A673 (cell line): ENCODE data around the gene PLXDC2. TPM values are rescaled to one million over a fixed set of nuclear protein-coding genes. Genes with fewer than 3 reads are reported as not detected.

Source experiments
- BruUV-seq: library from RNA; stranded (reverse); fragments of 400-500 nt; replicated peaks from 2 replicates; lab custom pipeline; 2021; lab: Mats Ljungman, UMichigan
- CTCF ChIA-PET: fragments of 300-600 bp; sonication (Branson Sonifier 250); formaldehyde crosslinking; loops from one replicate; lab custom pipeline; 2022; ENCODE audit warnings: antibody characterized with exemption; lab: Charles Lee
- POLR2A ChIA-PET: fragments of 300-600 bp; sonication (Branson Sonifier 250); formaldehyde crosslinking; loops from one replicate; lab custom pipeline; 2022; ENCODE audit warnings: antibody characterized with exemption; ENCODE audit not compliant: low non-redundant PET; lab: Charles Lee
- DNase-seq: peaks from one replicate; pipeline ENCODE4 v3.0.0-alpha.2; 2015; ENCODE audit warnings: low spot score
- H3K27ac ChIP-seq: fragments of 200-600 bp; sonication (generic); 2 replicates; pipeline ENCODE4 v1.5.1; 2016; ENCODE audit warnings: mixed run types, low read depth, mild to moderate bottlenecking, mixed read lengths, antibody characterized with exemption, low read length; ENCODE audit not compliant: poor library complexity, severe bottlenecking
- H3K27me3 ChIP-seq: fragments of 200-600 bp; sonication (generic); replicated peaks from 2 replicates; pipeline ENCODE4 v1.6.1; 2017; ENCODE audit warnings: mixed run types, low read depth, mild to moderate bottlenecking, mixed read lengths, antibody characterized with exemption, low read length; ENCODE audit not compliant: insufficient read depth, poor library complexity
- H3K36me3 ChIP-seq: fragments of 200-600 bp; sonication (generic); 2 replicates; pipeline ENCODE4 v1.6.1; 2016; ENCODE audit warnings: mixed run types, mild to moderate bottlenecking, mixed read lengths, antibody characterized with exemption, low read length; ENCODE audit not compliant: insufficient read depth, poor library complexity, severe bottlenecking
- H3K4me1 ChIP-seq: fragments of 200-600 bp; sonication (generic); 2 replicates; pipeline ENCODE4 v1.6.1; 2017; ENCODE audit warnings: mixed run types, mild to moderate bottlenecking, mixed read lengths, antibody characterized with exemption, low read length; ENCODE audit not compliant: insufficient read depth, poor library complexity, severe bottlenecking
- H3K4me3 ChIP-seq: fragments of 200-600 bp; sonication (generic); 2 replicates; pipeline ENCODE4 v1.5.1; 2016; ENCODE audit warnings: low read depth, mixed run types, mild to moderate bottlenecking, mixed read lengths, low read length; ENCODE audit not compliant: poor library complexity, severe bottlenecking
- H3K9me3 ChIP-seq: fragments of 200-600 bp; sonication (generic); 2 replicates; pipeline ENCODE4 v1.6.1; 2016; ENCODE audit warnings: mixed run types, low read depth, mild to moderate bottlenecking, mixed read lengths, antibody characterized with exemption, low read length; ENCODE audit not compliant: poor library complexity, severe bottlenecking
- CTCF ChIP-seq: fragments of 300-800, 200-600 bp; sonication (generic); conservative IDR thresholded peaks from 2 replicates; pipeline ENCODE4 v1.5.1; 2017; ENCODE audit warnings: low read depth, mild to moderate bottlenecking, antibody characterized with exemption, low read length, moderate library complexity, mixed read lengths
- EZH2 ChIP-seq: fragments of 200-600 bp; sonication (generic); IDR thresholded peaks from 2 replicates; pipeline ENCODE4 v1.6.1; 2017; ENCODE audit warnings: borderline replicate concordance, low read depth, mild to moderate bottlenecking, mixed read lengths, antibody characterized with exemption, low read length; ENCODE audit not compliant: poor library complexity, severe bottlenecking
- intact Hi-C: fragments of 100-400 bp; cut with micrococcal nuclease; formaldehyde crosslinking; loops from one replicate; pipeline ENCODE4 v1.10.0; 2022; ENCODE audit not compliant: unreplicated experiment
- total RNA-seq: library from RNA; stranded (reverse); gene quantifications from 2 replicates; pipeline ENCODE4 v1.2.3, GENCODE V29; 2021

The PLXDC2 gene
- total RNA-seq, 1 experiment from 2014 or later = 74.8 TPM

DNA sequence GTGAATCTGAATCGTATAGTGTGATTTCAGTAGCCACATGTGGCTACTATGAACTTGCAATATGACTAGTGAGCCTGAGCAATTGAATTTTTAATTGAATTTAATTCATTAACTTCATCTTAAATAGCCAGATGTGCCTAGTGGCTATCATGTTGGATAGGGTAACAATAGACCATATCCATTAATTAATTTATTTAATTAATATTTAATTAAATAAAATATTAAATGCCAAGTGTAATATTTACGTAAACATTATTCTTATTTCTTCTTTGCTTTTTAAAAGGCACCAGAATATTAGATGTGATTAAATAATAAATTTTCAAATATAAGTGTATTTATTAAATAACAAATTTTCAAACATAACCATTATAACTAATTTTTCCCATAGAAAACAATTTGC lies 354.4 kb downstream of the PLXDC2 start:
- intact Hi-C loops = no loop called here
- Histone ChIP-seq H3K27ac (no peak overlapping the region), H3K36me3 (no peaks in the 10 kb centered on the region), H3K9me3 (no peaks in the 10 kb centered on the region), H3K27me3 (no peaks in the 10 kb centered on the region), H3K4me3 (no peak overlapping the region), H3K4me1 (peaks cover 46% of the 10 kb centered on the region)
- BruUV-seq = no TSS peak
- TF ChIP-seq EZH2 = no peak
- no peak for TF ChIP-seq CTCF
- POLR2A ChIA-PET = no interaction called here
- CTCF ChIA-PET = no interaction called here
- DNase-seq = no peak

DNA sequence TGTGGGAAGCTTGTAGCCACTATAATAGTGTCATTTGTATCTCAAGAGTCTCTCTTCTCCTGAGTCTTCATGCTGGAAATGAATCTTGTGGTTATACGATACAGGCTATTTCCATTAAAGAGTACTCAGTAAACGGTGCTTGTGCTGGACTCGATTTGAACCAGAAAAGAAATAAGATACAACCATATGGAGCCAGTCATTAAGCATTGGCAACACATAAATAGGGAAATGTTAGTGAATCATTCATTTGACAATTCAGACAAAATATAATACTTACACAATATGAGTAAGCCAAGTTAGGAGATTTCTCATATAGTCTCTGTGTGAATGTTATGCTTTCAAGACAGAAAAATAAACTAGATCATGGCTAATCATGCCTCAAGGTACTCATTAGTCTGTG lies 356.8 kb downstream of the PLXDC2 start:
- DNase-seq = no peak
- Histone ChIP-seq H3K4me1 (peaks cover 28% of the 10 kb centered on the region), H3K9me3 (no peaks in the 10 kb centered on the region), H3K27me3 (no peaks in the 10 kb centered on the region), H3K27ac (peak overlapping the region; percentile 6), H3K4me3 (no peak overlapping the region), H3K36me3 (no peaks in the 10 kb centered on the region)
- intact Hi-C loops = no loop called here
- BruUV-seq = no TSS peak
- CTCF ChIA-PET = no interaction called here
- no peak for TF ChIP-seq CTCF
- TF ChIP-seq EZH2 = no peak
- POLR2A ChIA-PET = no interaction called here

- intact Hi-C loops = no loop called here
- no peak overlapping the region for H3K4me3 ChIP-seq
- H3K4me1 ChIP-seq = peaks cover 18% of the 10 kb centered on the region
- TF ChIP-seq EZH2 (no peak), CTCF (no peak)
- H3K36me3 ChIP-seq = no peaks in the 10 kb centered on the region
- no TSS peak for BruUV-seq
- DNase-seq = no peak
- CTCF ChIA-PET = no interaction called here
- POLR2A ChIA-PET = interaction anchor here (0.6 kb wide), 1 partner anchor 282 kb away, joined by 3 read pairs; no protein-coding TSS in a partner anchor
- no peaks in the 10 kb centered on the region for H3K27me3 ChIP-seq
- H3K27ac ChIP-seq = no peak overlapping the region
- no peaks in the 10 kb centered on the region for H3K9me3 ChIP-seq
Measured at GRCh38 chr10:20175719-20176118, 359.5 kb downstream of the PLXDC2 start.
